Suprapubic skin (tissue), 3 donors: ENCODE results near the gene CAPZB.

ENCODE experiments used
- POLR2A ChIP-seq, 2 donors: fragments of 450-650 bp; IDR thresholded peaks; one replicate each; pipeline ENCODE4 v1.6.1; 2017; ENCODE audit warnings: antibody characterized with exemption in 2 of 2, mild to moderate bottlenecking in 2 of 2, moderate library complexity in 2 of 2
- TF ChIP-seq, protein P1 (sequence below), 2 donors: fragments of 200-600 bp in 1 of 2; fragments of 450-650 bp in 1 of 2; sonication (generic) in 1 of 2; IDR thresholded peaks; one replicate each; pipeline ENCODE4 v1.5.1; 2016 to 2019; ENCODE audit warnings: antibody characterized with exemption in 2 of 2, mild to moderate bottlenecking in 1 of 2, moderate library complexity in 1 of 2

DNA sequence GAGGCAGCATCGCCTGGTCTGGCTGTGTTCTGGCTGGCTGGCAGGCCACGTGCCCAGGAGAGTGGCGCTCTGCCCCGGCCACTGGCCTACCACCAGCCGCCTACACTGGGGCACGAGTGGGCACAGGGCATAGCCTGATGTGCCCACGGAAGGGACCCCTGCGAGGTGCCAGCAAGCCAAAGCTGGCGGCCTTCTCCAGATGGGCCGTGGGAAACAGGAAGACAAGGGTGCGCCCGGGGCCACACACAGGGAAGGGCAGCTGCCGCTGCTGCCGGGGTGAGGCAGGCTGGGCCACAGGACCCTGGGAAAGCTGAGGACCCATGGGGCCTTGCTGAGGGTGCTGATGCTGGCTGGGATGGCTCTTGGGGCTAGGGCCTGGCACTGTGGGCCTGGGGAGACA, 132.5 kb downstream of the CAPZB start:
- TF ChIP-seq, protein P1, sequence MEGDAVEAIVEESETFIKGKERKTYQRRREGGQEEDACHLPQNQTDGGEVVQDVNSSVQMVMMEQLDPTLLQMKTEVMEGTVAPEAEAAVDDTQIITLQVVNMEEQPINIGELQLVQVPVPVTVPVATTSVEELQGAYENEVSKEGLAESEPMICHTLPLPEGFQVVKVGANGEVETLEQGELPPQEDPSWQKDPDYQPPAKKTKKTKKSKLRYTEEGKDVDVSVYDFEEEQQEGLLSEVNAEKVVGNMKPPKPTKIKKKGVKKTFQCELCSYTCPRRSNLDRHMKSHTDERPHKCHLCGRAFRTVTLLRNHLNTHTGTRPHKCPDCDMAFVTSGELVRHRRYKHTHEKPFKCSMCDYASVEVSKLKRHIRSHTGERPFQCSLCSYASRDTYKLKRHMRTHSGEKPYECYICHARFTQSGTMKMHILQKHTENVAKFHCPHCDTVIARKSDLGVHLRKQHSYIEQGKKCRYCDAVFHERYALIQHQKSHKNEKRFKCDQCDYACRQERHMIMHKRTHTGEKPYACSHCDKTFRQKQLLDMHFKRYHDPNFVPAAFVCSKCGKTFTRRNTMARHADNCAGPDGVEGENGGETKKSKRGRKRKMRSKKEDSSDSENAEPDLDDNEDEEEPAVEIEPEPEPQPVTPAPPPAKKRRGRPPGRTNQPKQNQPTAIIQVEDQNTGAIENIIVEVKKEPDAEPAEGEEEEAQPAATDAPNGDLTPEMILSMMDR (IDR thresholded peaks at IDR 0.05): no peak
- no peak for TF ChIP-seq POLR2A (IDR thresholded peaks at IDR 0.05)
